Ishikawa (cell line): ENCODE measurements around the gene WFDC8.

Source experiments
- CEBPB ChIP-seq: IDR thresholded peaks from 2 replicates; pipeline ENCODE4 v1.6.1; 2012
- CREB1 ChIP-seq: IDR thresholded peaks from 2 replicates; pipeline ENCODE4 v1.6.1; 2012; ENCODE audit warnings: low read depth
- EGR1 ChIP-seq: IDR thresholded peaks from 2 replicates; pipeline ENCODE4 v1.6.1; 2012
- EP300 ChIP-seq: IDR thresholded peaks from 2 replicates; pipeline ENCODE4 v1.6.1; 2012; ENCODE audit warnings: borderline replicate concordance
- FOXM1 ChIP-seq: IDR thresholded peaks from 2 replicates; pipeline ENCODE4 v1.6.1; 2012; ENCODE audit warnings: low read depth, borderline replicate concordance
- NFIC ChIP-seq: IDR thresholded peaks from 2 replicates; pipeline ENCODE4 v1.6.1; 2012
- RAD21 ChIP-seq: IDR thresholded peaks from 2 replicates; pipeline ENCODE4 v1.6.1; 2012; ENCODE audit warnings: low read depth
- REST ChIP-seq: IDR thresholded peaks from 2 replicates; pipeline ENCODE4 v1.6.1; 2012; ENCODE audit warnings: low read depth, mild to moderate bottlenecking
- TAF1 ChIP-seq: IDR thresholded peaks from 2 replicates; pipeline ENCODE4 v1.6.1; 2012; ENCODE audit warnings: low read depth, mild to moderate bottlenecking
- TCF12 ChIP-seq: IDR thresholded peaks from 2 replicates; pipeline ENCODE4 v1.6.1; 2012; ENCODE audit warnings: low read depth
- TEAD4 ChIP-seq: IDR thresholded peaks from 2 replicates; pipeline ENCODE4 v1.6.1; 2012
- YY1 ChIP-seq: IDR thresholded peaks from 2 replicates; pipeline ENCODE4 v1.6.1; 2012; ENCODE audit warnings: low read depth
- ZBTB7A ChIP-seq: IDR thresholded peaks from 2 replicates; pipeline ENCODE4 v1.6.1; 2012; ENCODE audit warnings: low read depth
- TF ChIP-seq, protein P1 (sequence below): IDR thresholded peaks from 2 replicates; pipeline ENCODE4 v1.6.1; 2012
- TF ChIP-seq, protein P2 (sequence below): IDR thresholded peaks from 2 replicates; pipeline ENCODE4 v1.6.1; 2012

WFDC8 gene

GRCh38 chr20:45510242-45510862 is 68.7 kb downstream of the WFDC8 start:
- no peak for TF ChIP-seq YY1
- TF ChIP-seq TAF1, result no peak
- TF ChIP-seq TEAD4, result no peak
- no peak for TF ChIP-seq CEBPB
- TF ChIP-seq ZBTB7A, result no peak
- TF ChIP-seq EP300, result no peak
- no peak for TF ChIP-seq RAD21
- no peak for TF ChIP-seq TCF12
- no peak for TF ChIP-seq NFIC
- no peak for TF ChIP-seq FOXM1

GRCh38 chr20:45509091-45509490 is 70.0 kb downstream of the WFDC8 start:
- TF ChIP-seq, protein P1, sequence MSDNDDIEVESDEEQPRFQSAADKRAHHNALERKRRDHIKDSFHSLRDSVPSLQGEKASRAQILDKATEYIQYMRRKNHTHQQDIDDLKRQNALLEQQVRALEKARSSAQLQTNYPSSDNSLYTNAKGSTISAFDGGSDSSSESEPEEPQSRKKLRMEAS, result no peak
- no peak for TF ChIP-seq TEAD4
- TF ChIP-seq TAF1, result no peak
- no peak for TF ChIP-seq CEBPB
- no peak for TF ChIP-seq EP300
- no peak for TF ChIP-seq TCF12

DNA sequence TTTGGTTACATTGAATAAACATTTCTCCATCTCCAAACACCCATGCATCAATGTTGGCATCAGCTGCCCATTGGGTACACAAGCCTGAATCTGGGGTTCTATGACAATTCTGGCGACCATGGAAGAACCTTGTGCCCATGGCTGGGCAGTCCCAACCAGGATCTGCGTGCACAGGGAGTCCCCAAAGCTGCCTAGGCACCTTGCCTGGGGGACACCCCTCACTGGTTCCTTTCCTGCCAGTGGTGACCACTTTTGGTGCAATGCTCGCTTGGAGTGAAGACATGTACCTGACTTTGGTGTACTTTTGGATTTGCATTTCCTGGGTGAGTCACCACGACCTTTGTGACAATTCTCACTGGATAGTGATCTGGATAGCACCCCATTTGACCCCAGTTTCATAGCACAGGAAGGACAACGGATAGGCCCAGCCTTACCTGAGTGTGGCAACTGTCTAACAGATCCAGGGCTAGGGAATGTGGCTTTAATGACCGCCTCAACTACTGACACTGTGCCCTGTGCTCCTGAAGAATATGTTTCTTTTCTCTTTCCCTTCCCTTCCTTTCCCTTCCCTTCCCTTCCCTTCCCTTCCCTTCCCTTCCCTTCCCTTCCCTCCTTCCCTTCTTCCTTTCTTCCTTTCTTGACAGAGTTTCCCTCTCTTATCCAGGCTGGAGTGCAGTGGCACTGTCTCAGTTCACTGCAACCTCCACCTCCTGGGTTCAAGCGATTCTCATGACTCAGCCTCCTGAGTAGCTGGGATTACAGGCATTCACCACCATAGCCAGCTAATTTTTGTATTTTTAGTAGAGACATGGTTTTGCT is 70.8 kb downstream of the WFDC8 start:
- TF ChIP-seq FOXM1, result no peak
- TF ChIP-seq EGR1, result no peak
- TF ChIP-seq TCF12, result no peak
- TF ChIP-seq, protein P1, result no peak
- no peak for TF ChIP-seq REST
- no peak for TF ChIP-seq RAD21
- TF ChIP-seq YY1, result no peak
- no peak for TF ChIP-seq CEBPB
- no peak for TF ChIP-seq TAF1
- no peak for TF ChIP-seq EP300
- TF ChIP-seq TEAD4, result no peak
- no peak for TF ChIP-seq CREB1
- TF ChIP-seq ZBTB7A, result no peak
- TF ChIP-seq, protein P2, sequence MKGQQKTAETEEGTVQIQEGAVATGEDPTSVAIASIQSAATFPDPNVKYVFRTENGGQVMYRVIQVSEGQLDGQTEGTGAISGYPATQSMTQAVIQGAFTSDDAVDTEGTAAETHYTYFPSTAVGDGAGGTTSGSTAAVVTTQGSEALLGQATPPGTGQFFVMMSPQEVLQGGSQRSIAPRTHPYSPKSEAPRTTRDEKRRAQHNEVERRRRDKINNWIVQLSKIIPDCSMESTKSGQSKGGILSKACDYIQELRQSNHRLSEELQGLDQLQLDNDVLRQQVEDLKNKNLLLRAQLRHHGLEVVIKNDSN, result no peak
- no peak for TF ChIP-seq NFIC

- TF ChIP-seq YY1 (no peak), REST (no peak), RAD21 (no peak), CREB1 (no peak), FOXM1 (no peak), TCF12 (no peak), TAF1 (no peak), TEAD4 (no peak), EP300 (no peak), EGR1 (no peak), CEBPB (no peak), NFIC (no peak), ZBTB7A (no peak)
- TF ChIP-seq, protein P1, result no peak
- TF ChIP-seq, protein P2, result no peak
Observed at GRCh38 chr20:45507011-45507820, 71.9 kb downstream of the WFDC8 start.

GRCh38 chr20:45506398-45506797 is 72.7 kb downstream of the WFDC8 start:
- TF ChIP-seq ZBTB7A (no peak), FOXM1 (no peak), NFIC (no peak), EGR1 (no peak), REST (no peak), TCF12 (no peak), RAD21 (no peak), TAF1 (no peak), CREB1 (no peak), EP300 (no peak), CEBPB (no peak), YY1 (no peak), TEAD4 (no peak)
- TF ChIP-seq, protein P1, result no peak
- TF ChIP-seq, protein P2, result no peak
